ENCODE data around the gene MLLT11.

DNA sequence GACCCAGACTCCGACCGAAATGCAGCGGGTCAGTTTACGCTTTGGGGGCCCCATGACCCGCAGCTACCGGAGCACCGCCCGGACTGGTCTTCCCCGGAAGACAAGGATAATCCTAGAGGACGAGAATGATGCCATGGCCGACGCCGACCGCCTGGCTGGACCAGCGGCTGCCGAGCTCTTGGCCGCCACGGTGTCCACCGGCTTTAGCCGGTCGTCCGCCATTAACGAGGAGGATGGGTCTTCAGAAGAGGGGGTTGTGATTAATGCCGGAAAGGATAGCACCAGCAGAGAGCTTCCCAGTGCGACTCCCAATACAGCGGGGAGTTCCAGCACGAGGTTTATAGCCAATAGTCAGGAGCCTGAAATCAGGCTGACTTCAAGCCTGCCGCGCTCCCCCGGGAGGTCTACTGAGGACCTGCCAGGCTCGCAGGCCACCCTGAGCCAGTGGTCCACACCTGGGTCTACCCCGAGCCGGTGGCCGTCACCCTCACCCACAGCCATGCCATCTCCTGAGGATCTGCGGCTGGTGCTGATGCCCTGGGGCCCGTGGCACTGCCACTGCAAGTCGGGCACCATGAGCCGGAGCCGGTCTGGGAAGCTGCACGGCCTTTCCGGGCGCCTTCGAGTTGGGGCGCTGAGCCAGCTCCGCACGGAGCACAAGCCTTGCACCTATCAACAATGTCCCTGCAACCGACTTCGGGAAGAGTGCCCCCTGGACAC, 12.1 kb upstream of the MLLT11 start:
- TF ChIP-seq, protein P1, sequence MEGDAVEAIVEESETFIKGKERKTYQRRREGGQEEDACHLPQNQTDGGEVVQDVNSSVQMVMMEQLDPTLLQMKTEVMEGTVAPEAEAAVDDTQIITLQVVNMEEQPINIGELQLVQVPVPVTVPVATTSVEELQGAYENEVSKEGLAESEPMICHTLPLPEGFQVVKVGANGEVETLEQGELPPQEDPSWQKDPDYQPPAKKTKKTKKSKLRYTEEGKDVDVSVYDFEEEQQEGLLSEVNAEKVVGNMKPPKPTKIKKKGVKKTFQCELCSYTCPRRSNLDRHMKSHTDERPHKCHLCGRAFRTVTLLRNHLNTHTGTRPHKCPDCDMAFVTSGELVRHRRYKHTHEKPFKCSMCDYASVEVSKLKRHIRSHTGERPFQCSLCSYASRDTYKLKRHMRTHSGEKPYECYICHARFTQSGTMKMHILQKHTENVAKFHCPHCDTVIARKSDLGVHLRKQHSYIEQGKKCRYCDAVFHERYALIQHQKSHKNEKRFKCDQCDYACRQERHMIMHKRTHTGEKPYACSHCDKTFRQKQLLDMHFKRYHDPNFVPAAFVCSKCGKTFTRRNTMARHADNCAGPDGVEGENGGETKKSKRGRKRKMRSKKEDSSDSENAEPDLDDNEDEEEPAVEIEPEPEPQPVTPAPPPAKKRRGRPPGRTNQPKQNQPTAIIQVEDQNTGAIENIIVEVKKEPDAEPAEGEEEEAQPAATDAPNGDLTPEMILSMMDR (IDR thresholded peaks at IDR 0.05): peak in 3 of 6 experiments; percentile 41 to 48 (median 47)
- TF ChIP-seq POLR2A (IDR thresholded peaks at IDR 0.05): peak in 1 of 4 donors; percentile 33

Measured in esophagus squamous epithelium (tissue), 4 donors.